Activated CD4-positive, alpha-beta T cell treated with anti-CD3 and anti-CD28 coated beads, Interleukin-2, amount 50 U/mL, for 4 hours (primary cell): ENCODE results near the gene EXD3.
"Not testable (repeated sequence)": the region's sequence is repeated elsewhere in the genome, so short reads cannot be mapped to it uniquely, and the experiment has no call there.

Source experiments
- DNase-seq, 2 experiments: peaks; one replicate each; pipeline ENCODE4 v3.0.0-alpha.2; 2020

Gene EXD3

GRCh38 chr9:137330689-137331088 lies 92.3 kb downstream of the EXD3 start:
- DNase-seq = no peak

- DNase-seq = not testable (repeated sequence)
Measured at GRCh38 chr9:137329590-137329989, 93.4 kb downstream of the EXD3 start.

- DNase-seq = not testable (repeated sequence)
Measured at GRCh38 chr9:137327641-137328550, 95.1 kb downstream of the EXD3 start.

GRCh38 chr9:137326445-137327065 lies 96.4 kb downstream of the EXD3 start:
- DNase-seq = no peak

GRCh38 chr9:137325799-137326198 lies 97.2 kb downstream of the EXD3 start:
- DNase-seq = no peak

GRCh38 chr9:137325124-137325523 lies 97.8 kb downstream of the EXD3 start:
- no peak for DNase-seq

- no peak for DNase-seq
Measured at GRCh38 chr9:137323531-137324331, 99.2 kb downstream of the EXD3 start.

- no peak for DNase-seq
Measured at GRCh38 chr9:137321726-137322361, 101.1 kb downstream of the EXD3 start.

- DNase-seq = no peak
Measured at GRCh38 chr9:137320555-137321384, 102.2 kb downstream of the EXD3 start.

GRCh38 chr9:137319739-137320551 lies 103.0 kb downstream of the EXD3 start:
- no peak for DNase-seq

GRCh38 chr9:137319011-137319738 lies 103.8 kb downstream of the EXD3 start:
- DNase-seq = no peak

GRCh38 chr9:137318602-137319001 lies 104.4 kb downstream of the EXD3 start:
- no peak for DNase-seq

- DNase-seq = no peak
Measured at GRCh38 chr9:137317718-137318511, 105.0 kb downstream of the EXD3 start.

- no peak for DNase-seq
Measured at GRCh38 chr9:137317021-137317717, 105.8 kb downstream of the EXD3 start.

- DNase-seq = no peak
Measured at GRCh38 chr9:137316012-137316981, 106.7 kb downstream of the EXD3 start.

- no peak for DNase-seq
Measured at GRCh38 chr9:137315581-137316011, 107.4 kb downstream of the EXD3 start.
